Epithelial cell of esophagus (primary cell): Measurements from ENCODE around the gene ATRAID.

ENCODE experiments used
- DNase-seq: peaks from one replicate; pipeline ENCODE4 v3.0.0; 2010; ENCODE audit warnings: low read depth
- H3K4me3 ChIP-seq: 2 replicates; pipeline ENCODE4 v1.5.1; 2011; ENCODE audit warnings: mild to moderate bottlenecking, low read length, control low read depth
- CTCF ChIP-seq: IDR thresholded peaks from 2 replicates; pipeline ENCODE4 v1.5.1; 2011; ENCODE audit warnings: low read depth, mild to moderate bottlenecking, low read length, control low read depth, inconsistent platforms; ENCODE audit not compliant: insufficient read depth; ENCODE audit errors: missing control alignments

ATRAID gene

GRCh38 chr2:27223416-27223815 is 11.6 kb downstream of the ATRAID start:
- no peak overlapping the region for H3K4me3 ChIP-seq
- TF ChIP-seq CTCF, result no peak
- no peak for DNase-seq

DNA sequence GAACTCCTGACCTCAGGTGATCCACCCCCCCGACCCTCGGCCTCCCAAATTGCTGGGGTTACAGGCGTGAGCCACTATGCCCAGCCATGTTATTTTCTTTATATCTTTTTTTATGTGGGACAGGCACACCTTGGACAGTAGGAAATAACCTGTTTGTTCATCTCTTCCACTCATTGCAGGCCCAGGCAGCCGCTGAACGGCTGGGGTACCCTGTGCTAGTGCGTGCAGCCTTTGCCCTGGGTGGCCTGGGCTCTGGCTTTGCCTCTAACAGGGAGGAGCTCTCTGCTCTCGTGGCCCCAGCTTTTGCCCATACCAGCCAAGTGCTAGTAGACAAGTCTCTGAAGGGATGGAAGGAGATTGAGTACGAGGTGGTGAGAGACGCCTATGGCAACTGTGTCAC is 13.7 kb downstream of the ATRAID start:
- no peak for DNase-seq
- no peak for TF ChIP-seq CTCF

GRCh38 chr2:27227501-27227900 is 15.7 kb downstream of the ATRAID start:
- TF ChIP-seq CTCF, result no peak
- H3K4me3 ChIP-seq, result no peak overlapping the region
- DNase-seq, result no peak

More for the DNA sequence above, 13.7 kb downstream of the ATRAID start:
- H3K4me3 ChIP-seq, result no peak overlapping the region

GRCh38 chr2:27231921-27232320 is 20.1 kb downstream of the ATRAID start:
- TF ChIP-seq CTCF, result no peak
- no peak overlapping the region for H3K4me3 ChIP-seq
- DNase-seq, result no peak

DNA sequence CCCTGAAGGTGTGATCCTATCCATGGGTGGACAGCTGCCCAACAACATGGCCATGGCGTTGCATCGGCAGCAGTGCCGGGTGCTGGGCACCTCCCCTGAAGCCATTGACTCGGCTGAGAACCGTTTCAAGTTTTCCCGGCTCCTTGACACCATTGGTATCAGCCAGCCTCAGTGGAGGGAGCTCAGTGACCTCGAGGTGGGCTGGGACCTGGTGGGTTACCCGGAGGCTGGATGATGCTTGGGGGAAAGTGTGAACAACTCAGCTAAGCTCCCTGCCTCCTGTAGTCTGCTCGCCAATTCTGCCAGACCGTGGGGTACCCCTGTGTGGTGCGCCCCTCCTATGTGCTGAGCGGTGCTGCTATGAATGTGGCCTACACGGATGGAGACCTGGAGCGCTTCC is 21.5 kb downstream of the ATRAID start:
- no peak for TF ChIP-seq CTCF
- DNase-seq, result no peak
- H3K4me3 ChIP-seq, result no peak overlapping the region

- TF ChIP-seq CTCF, result no peak
- H3K4me3 ChIP-seq, result no peak overlapping the region
- no peak for DNase-seq
Measured at GRCh38 chr2:27236136-27236535, 24.3 kb downstream of the ATRAID start.

- DNase-seq, result no peak
- no peak overlapping the region for H3K4me3 ChIP-seq
- no peak for TF ChIP-seq CTCF
Measured at GRCh38 chr2:27236626-27237025, 24.8 kb downstream of the ATRAID start.
